Measurements from ENCODE around the gene MCOLN2. TPM values are rescaled to one million over a fixed set of nuclear protein-coding genes. Genes with fewer than 3 reads are reported as not detected.

MCOLN2 gene
- total and polyA plus RNA-seq, 2 of the 4 experiments (the other 2 are of a cell fraction) = 0.43 to 0.54 TPM

GRCh38 chr1:84920159-84920558 lies 76.8 kb downstream of the MCOLN2 start:
- H2AK5ac ChIP-seq (ENCODE audit: low read depth, low read length) = no peak overlapping the region
- intact Hi-C loops (cut with micrococcal nuclease) (no loop called here), dilution Hi-C loops (cut with HindIII; ENCODE audit: low sequenced_read_pairs, unreplicated experiment) (no loop called here), in situ Hi-C loops (cut with MboI; ENCODE audit: low sequenced_read_pairs) (loop anchor here (10.0 kb wide), 1 partner anchor 785 kb away; no protein-coding TSS in a partner anchor)
- no peak overlapping the region for H3K4me2 ChIP-seq (ENCODE audit: low read depth, low read length)
- ATAC-seq (ENCODE audit: low read depth) = no peak
- no peak overlapping the region for H4K8ac ChIP-seq (ENCODE audit: low read depth in 2 of 2, low read length in 2 of 2)
- H3K27me3 ChIP-seq (ENCODE audit: control insufficient read depth, insufficient read depth, low read length) = peaks cover 29% of the 10 kb centered on the region
- H3K36me3 ChIP-seq (ENCODE audit: control insufficient read depth, insufficient read depth, low read length) = no peaks in the 10 kb centered on the region
- H3K27ac ChIP-seq (ENCODE audit: insufficient read depth, low read length) = no peak overlapping the region
- WGBS, 2 experiments (ENCODE audit: extremely low coverage in 2 of 2, insufficient read length in 1 of 2) = 80% methylated on average over 1 of the region's 1 CpG; no CpG with 5 or more reads in 1 of the 2 experiments
- H3K14ac ChIP-seq (replicated peaks; ENCODE audit: low read depth, low read length) = no peak overlapping the region
- H3K4ac ChIP-seq (ENCODE audit: low read depth, low read length) = no peak overlapping the region
- no peak overlapping the region for H2BK20ac ChIP-seq (ENCODE audit: low read depth, low read length)
- no peak overlapping the region for H2BK15ac ChIP-seq (ENCODE audit: low read depth, low read length)
- H3K9ac ChIP-seq (ENCODE audit: low read depth, low read length) = no peak overlapping the region
- H3K9me3 ChIP-seq (ENCODE audit: control insufficient read depth, insufficient read depth, low read length) = no peaks in the 10 kb centered on the region
- no peak overlapping the region for H4K91ac ChIP-seq (ENCODE audit: insufficient read depth, low read depth, low read length)
- H3K56ac ChIP-seq (ENCODE audit: extremely low read depth, insufficient read depth, low read length) = no peak overlapping the region
- no peak overlapping the region for H4K5ac ChIP-seq (ENCODE audit: low read depth, low read length)
- H4K20me1 ChIP-seq (ENCODE audit: insufficient read depth, low read length) = no peaks in the 10 kb centered on the region
- no peak for DNase-seq
- H3K9me1 ChIP-seq (ENCODE audit: insufficient read depth, low read length) = no peaks in the 10 kb centered on the region; the same call in 1 of the 2 replicates
- ChIA-PET POLR2A (ENCODE audit: unreplicated experiment) (interaction anchor here (0.5 kb wide), 1 partner anchor 802 kb away, joined by 3 read pairs; no protein-coding TSS in a partner anchor), CTCF (no interaction called here)
- no peak for TF ChIP-seq RCOR1 (IDR thresholded peaks at IDR 0.05; ENCODE audit: insufficient replicate concordance, low read length)
- no peak for TF ChIP-seq MAZ (IDR thresholded peaks at IDR 0.05; ENCODE audit: borderline replicate concordance, low read depth, low read length)
- no peak for TF ChIP-seq RAD21 (IDR thresholded peaks at IDR 0.05; ENCODE audit: low read length)
- TF ChIP-seq SMC3 (IDR thresholded peaks at IDR 0.05; ENCODE audit: low read depth, low read length) = no peak
- no peak for TF ChIP-seq CTCF (conservative IDR thresholded peaks at IDR 0.05; ENCODE audit: low read depth, low read length)
- no peak for TF ChIP-seq MXI1 (IDR thresholded peaks at IDR 0.05; ENCODE audit: borderline replicate concordance, low read depth, low read length)
- no peak for TF ChIP-seq NFE2L2 (IDR thresholded peaks at IDR 0.05; ENCODE audit: low read depth, low read length)
- TF ChIP-seq RFX5 (IDR thresholded peaks at IDR 0.05; ENCODE audit: low read depth, low read length) = no peak
- TF ChIP-seq FOS (IDR thresholded peaks at IDR 0.05; ENCODE audit: low read depth, low read length) = no peak
- TF ChIP-seq CEBPB (IDR thresholded peaks at IDR 0.05; ENCODE audit: low read depth, low read length) = no peak
- no peak for TF ChIP-seq USF2 (IDR thresholded peaks at IDR 0.05; ENCODE audit: low read depth, low read length)
- no peak for TF ChIP-seq ELK1 (IDR thresholded peaks at IDR 0.05; ENCODE audit: borderline replicate concordance, low read depth, low read length)
- TF ChIP-seq MAFK (IDR thresholded peaks at IDR 0.05; ENCODE audit: low read depth, low read length) = no peak
- TF ChIP-seq POLR2A (IDR thresholded peaks at IDR 0.05; ENCODE audit: low read depth, low read length) = no peak
- no peak for TF ChIP-seq BHLHE40 (IDR thresholded peaks at IDR 0.05; ENCODE audit: low read depth, low read length)
- TF ChIP-seq CHD1 (IDR thresholded peaks at IDR 0.05; ENCODE audit: low read depth, low read length) = no peak
- no peak overlapping the region for H2AK9ac ChIP-seq (replicated peaks; ENCODE audit: low read depth, low read length, poor library complexity)
- no peak overlapping the region for H3K4me3 ChIP-seq (ENCODE audit: insufficient read depth, low read depth, low read length)
- no peak overlapping the region for H2AFZ ChIP-seq (replicated peaks; ENCODE audit: low read length, poor library complexity)
- H2BK120ac ChIP-seq (ENCODE audit: low read depth, low read length) = no peak overlapping the region
- H3K23ac ChIP-seq (ENCODE audit: low read depth, low read length) = no peak overlapping the region
- H3K18ac ChIP-seq (ENCODE audit: low read depth, low read length) = no peak overlapping the region
- BruUV-seq (replicated peaks) = no TSS peak
- H3K79me1 ChIP-seq (ENCODE audit: low read depth in 1 of 2, low read length in 2 of 2) = no peaks in the 10 kb centered on the region
- H3K4me1 ChIP-seq (ENCODE audit: control insufficient read depth, insufficient read depth, low read length) = no peaks in the 10 kb centered on the region
- no peak overlapping the region for H2BK5ac ChIP-seq (ENCODE audit: low read depth, low read length, poor library complexity, severe bottlenecking)

Measured in IMR-90 (cell line).